ENCODE measurements around the gene SSX2IP.

- TF ChIP-seq CTCF (conservative IDR thresholded peaks at IDR 0.05): no peak
- no peak for TF ChIP-seq EZH2 (IDR thresholded peaks at IDR 0.05; ENCODE audit: low read depth)
Observed at GRCh38 chr1:84693785-84694184, 3.5 kb upstream of the SSX2IP start.

Measured in PC-9 (cell line).